Transverse colon (tissue), 4 donors: ENCODE results near the gene ERC2. TPM values are rescaled to one million over a fixed set of nuclear protein-coding genes. Genes with fewer than 3 reads are reported as not detected.

ENCODE experiments used
- DNase-seq: peaks from one replicate; pipeline ENCODE4 v3.0.0-alpha.2; 2019
- H3K27ac ChIP-seq, 4 donors: fragments of 200-600 bp; sonication (generic); 2 replicates each; pipeline ENCODE4 v1.5.1; 2016 to 2018; ENCODE audit warnings: inconsistent platforms in 4 of 4
- H3K27me3 ChIP-seq: fragments of 200-600 bp; sonication (generic); 2 replicates; pipeline ENCODE4 v1.5.1; 2017; ENCODE audit warnings: inconsistent platforms
- H3K36me3 ChIP-seq, 4 donors: fragments of 200-600 bp; sonication (generic); 2 replicates each; pipeline ENCODE4 v1.5.1; 2017 to 2019; ENCODE audit warnings: inconsistent platforms in 4 of 4
- H3K4me1 ChIP-seq, 4 donors: fragments of 200-600 bp; sonication (generic); 2 replicates each; pipeline ENCODE4 v1.5.1; 2017 to 2020; ENCODE audit warnings: inconsistent platforms in 4 of 4
- H3K4me3 ChIP-seq, 4 donors: fragments of 200-600 bp; sonication (generic); 1 replicate in 1 of 4; 2 replicates in 3 of 4; pipeline versions ENCODE4 v1.5.1 to v1.6.1; 2017 to 2019; ENCODE audit warnings: inconsistent platforms in 4 of 4
- H3K9me3 ChIP-seq, 2 donors: fragments of 200-600 bp; sonication (generic); 2 replicates each; pipeline ENCODE4 v1.5.1; 2017 to 2019; ENCODE audit warnings: inconsistent platforms in 2 of 2
- EP300 ChIP-seq: sonication (generic); formaldehyde crosslinking; IDR thresholded peaks from one replicate; pipeline ENCODE4 v1.6.1; 2017; ENCODE audit warnings: antibody characterized with exemption, low read depth
- POLR2A ChIP-seq: fragments of 450-650 bp; IDR thresholded peaks from one replicate; pipeline ENCODE4 v1.6.1; 2016; ENCODE audit warnings: antibody characterized with exemption, mild to moderate bottlenecking, moderate library complexity
- POLR2AphosphoS5 ChIP-seq, 3 donors: sonication (generic); formaldehyde crosslinking; IDR thresholded peaks; one replicate each; pipeline ENCODE4 v1.6.1; 2016; ENCODE audit warnings: antibody characterized with exemption in 3 of 3
- WGBS, 2 donors: methylation state at CpG; one replicate each; pipeline ENCODE4 v1.1.5; 2018; ENCODE audit warnings: low coverage in 1 of 2; 5-methylcytosine and 5-hydroxymethylcytosine counted together
- in situ Hi-C, 4 donors: fragments of 200-750 bp; cut with MboI; loops; one replicate each; pipeline versions ENCODE4 v1.15.0 to v1.15.1; 2017; ENCODE audit warnings: low sequenced_read_pairs in 3 of 4, low pct_ligation_motif_present in 1 of 4, low pct_unique_long_range_greater_than_20kb in 1 of 4
- intact Hi-C: fragments of 100-400 bp; cut with DNase I; formaldehyde crosslinking; loops from one replicate; pipeline ENCODE4 v1.15.1; 2023; ENCODE audit warnings: low total_unique reads
- total RNA-seq, 4 donors: library from RNA; depleted of rRNA; stranded (reverse); fragments of >200 nt; gene quantifications; one replicate each; pipeline ENCODE4 v1.1.0, GENCODE V29; 2016
- TF ChIP-seq, protein P1 (sequence below), 5 experiments: fragments of 200-600 bp in 3 of 5; fragments of 450-650 bp in 2 of 5; sonication (generic) in 3 of 5; IDR thresholded peaks; 1 replicate in 2 of 5; 2 replicates in 3 of 5; pipeline ENCODE4 v1.5.1; 2016 to 2017; ENCODE audit warnings: antibody characterized with exemption in 5 of 5, inconsistent platforms in 3 of 5, mild to moderate bottlenecking in 2 of 5, moderate library complexity in 1 of 5

ERC2 gene
- total RNA-seq, 4 donors from 2014 or later, result 0.41 to 1.3 TPM; not detected in 2

DNA sequence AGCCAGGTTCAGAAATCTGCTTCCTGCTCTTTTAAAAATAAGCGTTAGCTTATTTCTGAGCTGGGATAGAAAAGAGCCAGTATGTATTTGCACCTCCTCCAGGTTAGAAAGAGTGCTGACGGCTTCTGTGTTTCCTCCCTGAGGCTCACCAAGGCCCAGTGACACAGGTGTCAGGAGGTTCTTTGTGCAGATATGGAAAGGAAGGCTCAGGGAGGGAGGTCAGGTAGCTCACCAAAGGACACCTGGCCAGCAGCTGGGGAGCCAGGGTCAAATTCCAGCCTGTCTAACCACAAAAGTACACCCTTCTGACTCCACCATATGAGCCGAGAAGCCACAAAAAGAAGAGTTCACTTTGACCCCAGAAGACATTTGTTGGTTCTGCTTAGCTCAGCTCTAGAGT lies 780.1 kb downstream of the ERC2 start:
- DNase-seq, result no peak
- Histone ChIP-seq H3K9me3 (no peaks in the 10 kb centered on the region), H3K36me3 (no peaks in the 10 kb centered on the region), H3K27ac (no peak overlapping the region), H3K4me3 (no peak overlapping the region), H3K27me3 (no peaks in the 10 kb centered on the region), H3K4me1 (no peaks in the 10 kb centered on the region)
- TF ChIP-seq, protein P1, sequence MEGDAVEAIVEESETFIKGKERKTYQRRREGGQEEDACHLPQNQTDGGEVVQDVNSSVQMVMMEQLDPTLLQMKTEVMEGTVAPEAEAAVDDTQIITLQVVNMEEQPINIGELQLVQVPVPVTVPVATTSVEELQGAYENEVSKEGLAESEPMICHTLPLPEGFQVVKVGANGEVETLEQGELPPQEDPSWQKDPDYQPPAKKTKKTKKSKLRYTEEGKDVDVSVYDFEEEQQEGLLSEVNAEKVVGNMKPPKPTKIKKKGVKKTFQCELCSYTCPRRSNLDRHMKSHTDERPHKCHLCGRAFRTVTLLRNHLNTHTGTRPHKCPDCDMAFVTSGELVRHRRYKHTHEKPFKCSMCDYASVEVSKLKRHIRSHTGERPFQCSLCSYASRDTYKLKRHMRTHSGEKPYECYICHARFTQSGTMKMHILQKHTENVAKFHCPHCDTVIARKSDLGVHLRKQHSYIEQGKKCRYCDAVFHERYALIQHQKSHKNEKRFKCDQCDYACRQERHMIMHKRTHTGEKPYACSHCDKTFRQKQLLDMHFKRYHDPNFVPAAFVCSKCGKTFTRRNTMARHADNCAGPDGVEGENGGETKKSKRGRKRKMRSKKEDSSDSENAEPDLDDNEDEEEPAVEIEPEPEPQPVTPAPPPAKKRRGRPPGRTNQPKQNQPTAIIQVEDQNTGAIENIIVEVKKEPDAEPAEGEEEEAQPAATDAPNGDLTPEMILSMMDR (IDR thresholded peaks at IDR 0.05), result no peak
- no peak for TF ChIP-seq POLR2A
- WGBS, 2 donors, result 92% methylated on average over 3 of the region's 3 CpGs; no CpG with 5 or more reads in 1 of the 2 donors
- in situ Hi-C loops (no loop called here), intact Hi-C loops (no loop called here)

DNA sequence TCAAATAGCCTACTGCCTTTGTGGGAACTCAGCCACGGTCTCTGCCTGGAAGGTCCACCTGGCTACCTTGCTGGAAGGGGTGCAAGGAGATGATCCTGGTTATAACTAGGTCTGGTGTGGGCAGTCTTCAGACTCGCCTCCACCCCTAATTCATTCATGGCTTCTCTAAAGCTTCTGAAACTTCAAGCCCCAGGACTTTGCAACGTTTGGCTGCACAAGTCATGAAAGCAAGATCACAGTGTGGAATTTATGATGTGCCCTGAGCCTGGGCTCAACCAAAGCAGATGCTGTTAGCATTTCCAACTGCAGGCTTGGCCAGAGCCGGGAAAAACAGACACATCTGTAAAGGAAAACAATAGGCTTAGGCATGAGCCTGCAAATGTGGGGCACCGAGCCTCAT lies 780.7 kb downstream of the ERC2 start:
- no peak for TF ChIP-seq EP300
- no peak for TF ChIP-seq POLR2AphosphoS5 (IDR thresholded peaks at IDR 0.05)
- TF ChIP-seq, protein P1 (IDR thresholded peaks at IDR 0.05), result no peak
- TF ChIP-seq POLR2A, result no peak
- H3K27me3 ChIP-seq, result no peaks in the 10 kb centered on the region
- no peaks in the 10 kb centered on the region for H3K9me3 ChIP-seq
- H3K27ac ChIP-seq, result no peak overlapping the region
- H3K4me1 ChIP-seq, result no peaks in the 10 kb centered on the region
- in situ Hi-C loops (no loop called here), intact Hi-C loops (no loop called here)
- H3K4me3 ChIP-seq, result no peak overlapping the region
- H3K36me3 ChIP-seq, result no peaks in the 10 kb centered on the region
- no peak for DNase-seq
- 76 to 100% methylated on average over 1 to 5 of the region's 5 CpGs for WGBS, 2 donors

DNA sequence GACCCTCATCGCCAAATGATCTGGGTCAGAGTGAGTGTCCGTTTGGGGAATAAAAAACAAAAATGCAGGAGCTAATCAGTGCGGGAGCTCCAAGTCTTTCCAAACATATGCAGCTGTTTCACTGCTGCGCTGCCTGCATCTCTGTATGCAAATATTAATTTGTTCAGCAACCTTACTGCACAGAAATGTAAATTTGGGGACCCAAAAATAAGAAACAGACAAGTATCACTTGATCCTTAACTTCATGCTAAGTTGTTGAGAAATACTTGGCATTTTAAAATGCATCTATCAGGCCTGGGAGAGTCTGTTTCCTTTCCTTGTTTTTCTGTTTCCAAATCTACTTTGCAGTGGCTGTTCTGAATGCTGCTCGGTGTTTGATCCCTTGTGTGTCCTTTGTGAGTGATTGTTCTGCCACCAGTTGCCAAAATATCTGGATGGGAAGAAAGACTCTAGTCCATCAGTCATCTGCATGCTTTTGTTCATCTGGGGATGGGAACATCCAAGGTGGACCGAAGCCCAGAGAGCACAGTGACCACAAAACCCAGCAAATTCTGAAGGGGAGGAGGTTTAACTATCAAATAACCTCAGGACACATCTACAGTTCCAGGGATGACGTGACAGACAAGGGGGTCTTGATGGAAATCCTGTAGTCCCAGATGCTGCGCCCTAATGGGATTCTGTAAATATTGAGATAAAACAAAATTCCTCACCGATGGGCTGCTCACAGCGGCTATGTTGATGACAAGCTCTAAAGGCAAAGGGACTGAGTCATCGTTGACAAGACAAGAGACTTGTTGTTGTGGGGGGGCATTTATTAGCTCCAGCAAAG lies 781.6 kb downstream of the ERC2 start:
- no peak overlapping the region for H3K4me3 ChIP-seq
- H3K4me1 ChIP-seq, result no peaks in the 10 kb centered on the region
- TF ChIP-seq, protein P1 (IDR thresholded peaks at IDR 0.05), result no peak
- TF ChIP-seq POLR2AphosphoS5 (IDR thresholded peaks at IDR 0.05) (no peak), EP300 (no peak), POLR2A (no peak)
- no peaks in the 10 kb centered on the region for H3K27me3 ChIP-seq
- 65 to 70% methylated on average over 9 to 11 of the region's 11 CpGs for WGBS, 2 donors
- no peak for DNase-seq
- no peaks in the 10 kb centered on the region for H3K36me3 ChIP-seq
- H3K27ac ChIP-seq, result no peak overlapping the region
- H3K9me3 ChIP-seq, result no peaks in the 10 kb centered on the region
- intact Hi-C loops (no loop called here), in situ Hi-C loops (no loop called here)

DNA sequence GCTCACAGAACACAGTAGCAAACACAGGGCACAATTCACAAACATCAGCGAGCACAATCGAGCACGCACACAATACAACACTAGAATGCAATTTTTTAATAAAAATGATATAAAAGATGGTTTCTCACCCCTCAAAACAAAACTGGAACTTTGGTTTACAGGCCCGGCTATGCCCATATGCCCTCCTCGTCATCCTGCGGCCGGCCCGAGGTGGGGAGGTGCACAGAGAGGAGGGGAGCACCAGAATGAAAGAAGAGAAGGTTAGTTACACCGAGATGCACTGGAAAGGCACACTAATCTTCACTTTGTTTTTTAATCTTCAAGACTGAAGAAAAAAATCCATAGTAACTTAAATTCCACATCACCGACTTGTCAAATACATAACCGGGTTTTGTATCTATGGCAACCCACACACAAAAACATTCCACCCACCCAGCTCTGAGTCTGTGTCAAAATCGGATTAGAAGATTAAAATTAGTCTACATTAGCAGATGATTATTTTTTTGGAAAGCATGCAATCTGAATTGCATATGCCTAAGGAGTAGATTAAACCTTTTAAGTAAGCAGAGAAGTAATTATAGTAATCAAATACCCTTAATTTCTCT lies 784.5 kb downstream of the ERC2 start:
- no peak for TF ChIP-seq EP300
- no peak for TF ChIP-seq POLR2A
- TF ChIP-seq, protein P1 (IDR thresholded peaks at IDR 0.05), result no peak
- no peak for TF ChIP-seq POLR2AphosphoS5 (IDR thresholded peaks at IDR 0.05)
- intact Hi-C loops, result no loop called here
- Histone ChIP-seq H3K27me3 (no peaks in the 10 kb centered on the region), H3K9me3 (no peaks in the 10 kb centered on the region), H3K36me3 (no peaks in the 10 kb centered on the region), H3K27ac (no peak overlapping the region), H3K4me3 (no peak overlapping the region), H3K4me1 (no peaks in the 10 kb centered on the region)
- in situ Hi-C loops, result no loop called here
- no peak for DNase-seq
- WGBS, 2 donors, result 82 to 96% methylated on average over 9 to 12 of the region's 12 CpGs
